ENCODE data around the gene SLC39A11.
"Not testable (repeated sequence)": the region's sequence is repeated elsewhere in the genome, so short reads cannot be mapped to it uniquely, and the experiment has no call there.

SLC39A11 gene

DNA sequence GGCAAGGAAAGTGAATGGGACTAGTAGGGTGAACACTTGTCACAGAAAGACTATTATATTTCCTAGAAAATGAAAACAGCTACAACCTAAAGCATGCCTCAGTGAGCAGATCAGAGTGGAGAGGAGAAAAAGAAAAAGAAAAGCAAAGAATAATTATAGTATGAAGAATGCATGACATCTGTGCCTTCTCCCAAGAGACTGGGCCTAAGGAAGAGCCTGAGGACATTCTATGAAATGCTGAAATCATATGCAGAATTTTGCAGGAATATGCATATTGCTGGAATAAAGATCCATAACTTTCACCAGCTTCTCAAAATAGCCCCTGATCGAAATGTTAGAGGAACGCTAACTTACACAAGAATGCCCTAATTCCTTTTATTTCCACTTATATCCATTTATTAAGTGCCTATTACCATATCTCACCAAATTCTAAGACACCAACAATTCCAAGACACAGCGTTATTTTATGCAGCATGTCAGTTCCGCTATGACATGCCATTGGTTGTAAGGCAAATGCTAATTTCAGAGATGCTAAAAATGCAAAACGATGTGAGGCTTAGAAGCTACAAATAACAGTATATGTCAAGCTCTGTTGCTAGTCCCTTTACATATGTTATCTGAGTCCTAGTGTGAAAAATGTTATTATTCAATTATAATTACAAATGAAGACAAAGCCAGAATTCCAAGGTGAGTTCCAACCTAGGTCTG, 171.0 kb downstream of the SLC39A11 start:
- Histone ChIP-seq H3K4me1 (ENCODE audit: control insufficient read depth, insufficient read depth, low read length) (no peaks in the 10 kb centered on the region), H3K36me3 (ENCODE audit: control insufficient read depth, insufficient read depth, low read length) (no peaks in the 10 kb centered on the region), H3K27me3 (ENCODE audit: control insufficient read depth, insufficient read depth, low read length) (no peaks in the 10 kb centered on the region), H3K4me3 (ENCODE audit: low read length) (no peak overlapping the region), H3K9ac (ENCODE audit: low read length) (no peak overlapping the region), H3K27ac (ENCODE audit: low read depth, low read length) (no peak overlapping the region)

DNA sequence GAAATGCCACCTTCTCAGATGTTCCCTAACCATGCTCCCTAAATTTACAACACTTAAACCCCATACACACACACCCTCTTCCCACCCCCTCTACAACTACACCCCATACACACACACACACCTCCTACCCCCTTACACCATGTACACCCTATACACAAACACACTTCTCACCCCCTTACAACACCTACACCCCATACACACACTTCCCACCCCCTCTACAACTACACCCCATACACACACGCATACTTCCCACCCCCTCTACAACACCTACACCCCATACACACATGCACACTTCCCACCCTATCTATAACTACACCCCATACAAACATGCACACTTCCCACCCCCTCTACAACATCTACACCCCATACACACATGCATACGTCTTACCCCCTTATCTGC, 172.0 kb downstream of the SLC39A11 start:
- H3K9ac ChIP-seq (ENCODE audit: low read length), result no peak overlapping the region
- H3K36me3 ChIP-seq (ENCODE audit: control insufficient read depth, insufficient read depth, low read length), result no peaks in the 10 kb centered on the region

DNA sequence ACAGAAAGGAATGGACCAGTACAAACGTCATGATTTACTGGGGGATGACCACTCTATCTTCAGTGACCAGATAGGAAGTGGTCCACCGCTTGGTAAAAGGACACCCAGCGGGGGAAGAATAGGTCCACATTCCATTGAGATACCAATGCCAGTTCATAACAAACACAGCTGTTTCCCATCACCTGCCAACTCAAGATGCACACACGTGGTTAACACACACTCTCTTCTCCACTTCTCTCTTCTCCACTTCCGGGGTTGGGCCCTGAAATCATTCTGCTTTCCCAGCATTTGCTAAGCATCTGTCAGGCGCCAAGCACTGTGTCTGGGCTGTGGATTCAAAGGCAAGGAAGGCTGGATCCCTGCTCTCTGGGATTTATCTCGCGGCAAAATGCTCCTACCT, 175.5 kb downstream of the SLC39A11 start:
- H3K27me3 ChIP-seq (ENCODE audit: control insufficient read depth, insufficient read depth, low read length), result no peaks in the 10 kb centered on the region
- H3K27ac ChIP-seq (ENCODE audit: low read depth, low read length), result no peak overlapping the region
- no peak overlapping the region for H3K9ac ChIP-seq (ENCODE audit: low read length)
- H3K4me3 ChIP-seq (ENCODE audit: low read length), result no peak overlapping the region
- H3K36me3 ChIP-seq (ENCODE audit: control insufficient read depth, insufficient read depth, low read length), result no peaks in the 10 kb centered on the region
- H3K4me1 ChIP-seq (ENCODE audit: control insufficient read depth, insufficient read depth, low read length), result no peaks in the 10 kb centered on the region

More for the DNA sequence above, 172.0 kb downstream of the SLC39A11 start:
- Histone ChIP-seq H3K4me1 (ENCODE audit: control insufficient read depth, insufficient read depth, low read length) (no peaks in the 10 kb centered on the region), H3K27ac (ENCODE audit: low read depth, low read length) (no peak overlapping the region), H3K27me3 (ENCODE audit: control insufficient read depth, insufficient read depth, low read length) (no peaks in the 10 kb centered on the region), H3K4me3 (ENCODE audit: low read length) (no peak overlapping the region)

DNA sequence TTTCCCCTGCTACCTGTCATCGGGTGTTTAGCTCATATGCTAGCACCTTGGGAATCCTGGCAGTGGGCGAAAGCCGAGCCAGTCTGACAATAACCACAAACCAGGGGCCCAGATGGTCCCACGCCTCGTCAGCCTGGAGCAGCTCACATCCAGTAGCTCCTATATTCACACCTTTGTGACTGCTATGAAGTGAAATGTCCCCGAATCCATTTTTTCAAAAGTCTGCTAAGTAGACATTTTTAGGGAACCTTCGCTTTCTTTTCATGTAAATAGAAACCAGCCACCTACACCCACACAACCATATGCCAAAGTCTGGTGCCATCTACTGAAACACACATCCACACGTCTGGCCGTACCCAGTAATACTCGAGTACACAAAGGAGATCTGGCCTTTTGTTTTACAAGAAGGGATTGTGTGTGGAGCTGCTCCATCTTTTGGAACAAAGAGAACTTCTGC, 176.8 kb downstream of the SLC39A11 start:
- no peak overlapping the region for H3K4me3 ChIP-seq (ENCODE audit: low read length)
- no peaks in the 10 kb centered on the region for H3K27me3 ChIP-seq (ENCODE audit: control insufficient read depth, insufficient read depth, low read length)

DNA sequence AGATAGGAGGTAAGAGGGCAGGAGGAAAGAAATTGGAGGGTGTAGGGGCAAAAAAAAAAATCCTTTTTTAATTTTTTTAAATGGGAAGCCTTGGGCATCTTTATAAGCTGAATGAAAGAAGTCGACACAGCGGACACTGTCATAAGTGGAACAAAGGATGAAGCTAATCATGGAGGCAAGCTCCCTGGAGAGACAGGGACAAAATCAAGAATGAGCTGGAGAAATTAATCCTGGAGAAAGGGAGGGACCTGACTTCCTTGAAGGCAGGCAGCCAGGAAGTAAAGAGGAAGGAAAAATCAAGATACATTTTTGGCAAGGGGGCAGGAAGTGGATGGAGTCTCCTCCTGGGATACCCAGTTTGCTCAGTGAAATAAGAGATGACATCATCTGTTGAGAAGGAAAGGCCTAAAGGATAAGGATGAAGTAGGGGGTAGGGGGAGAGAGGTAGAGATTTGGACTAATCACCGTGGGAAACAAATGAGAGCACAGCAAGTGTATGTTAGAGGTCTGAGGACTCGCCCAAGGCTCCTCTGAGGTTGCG, 179.3 kb downstream of the SLC39A11 start:
- Histone ChIP-seq H3K4me3 (ENCODE audit: low read length) (no peak overlapping the region), H3K27ac (ENCODE audit: low read depth, low read length) (no peak overlapping the region), H3K36me3 (ENCODE audit: control insufficient read depth, insufficient read depth, low read length) (no peaks in the 10 kb centered on the region), H3K4me1 (ENCODE audit: control insufficient read depth, insufficient read depth, low read length) (no peaks in the 10 kb centered on the region), H3K27me3 (ENCODE audit: control insufficient read depth, insufficient read depth, low read length) (no peaks in the 10 kb centered on the region), H3K9ac (ENCODE audit: low read length) (no peak overlapping the region)

More for the DNA sequence above, 176.8 kb downstream of the SLC39A11 start:
- Histone ChIP-seq H3K36me3 (ENCODE audit: control insufficient read depth, insufficient read depth, low read length) (no peaks in the 10 kb centered on the region), H3K9ac (ENCODE audit: low read length) (no peak overlapping the region), H3K27ac (ENCODE audit: low read depth, low read length) (no peak overlapping the region), H3K4me1 (ENCODE audit: control insufficient read depth, insufficient read depth, low read length) (no peaks in the 10 kb centered on the region)

DNA sequence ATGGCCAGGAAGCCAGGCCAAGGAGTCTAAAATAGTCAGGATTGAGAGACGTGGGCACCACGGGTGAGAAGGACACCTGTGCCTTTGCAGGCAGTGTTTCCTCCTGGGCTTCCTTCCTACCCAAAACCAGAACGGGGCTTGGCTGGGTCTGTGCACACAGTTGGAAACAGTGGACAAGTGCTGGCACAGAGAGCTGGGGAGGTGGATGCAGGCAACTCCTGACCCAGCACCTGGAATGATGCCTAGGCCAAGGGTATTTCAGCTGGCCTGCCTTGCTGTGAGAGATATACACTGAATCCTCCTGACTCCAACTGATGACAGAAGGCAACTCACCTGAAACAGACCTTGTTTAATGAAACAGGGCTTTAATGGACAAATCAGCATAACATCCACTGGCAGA, 186.2 kb downstream of the SLC39A11 start:
- no peaks in the 10 kb centered on the region for H3K36me3 ChIP-seq (ENCODE audit: control insufficient read depth, insufficient read depth, low read length)
- H3K27ac ChIP-seq (ENCODE audit: low read depth, low read length), result no peak overlapping the region
- H3K9ac ChIP-seq (ENCODE audit: low read length), result no peak overlapping the region
- H3K27me3 ChIP-seq (ENCODE audit: control insufficient read depth, insufficient read depth, low read length), result no peaks in the 10 kb centered on the region
- H3K4me3 ChIP-seq (ENCODE audit: low read length), result no peak overlapping the region
- H3K4me1 ChIP-seq (ENCODE audit: control insufficient read depth, insufficient read depth, low read length), result no peaks in the 10 kb centered on the region

DNA sequence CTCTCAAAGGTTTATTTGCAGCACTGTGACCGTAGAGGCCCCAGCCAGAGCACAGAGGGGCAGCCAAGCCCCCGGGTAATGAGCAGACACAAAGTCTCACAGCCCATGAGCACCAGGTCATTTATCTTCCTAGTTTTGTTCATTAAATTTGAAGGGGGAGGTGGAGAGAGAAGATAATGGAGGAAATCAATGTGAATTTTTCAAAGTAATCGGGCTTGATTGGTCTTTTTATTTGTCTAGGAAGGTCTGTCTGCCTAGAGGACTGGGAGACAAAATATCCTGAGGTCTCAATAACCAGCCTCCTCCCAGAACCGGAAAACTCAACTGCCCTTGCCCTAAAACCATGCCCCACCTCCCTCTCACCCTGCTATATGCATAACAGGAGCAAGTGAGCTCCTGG, 189.0 kb downstream of the SLC39A11 start:
- H3K36me3 ChIP-seq (ENCODE audit: control insufficient read depth, insufficient read depth, low read length), result no peaks in the 10 kb centered on the region
- H3K4me3 ChIP-seq (ENCODE audit: low read length), result no peak overlapping the region
- H3K27me3 ChIP-seq (ENCODE audit: control insufficient read depth, insufficient read depth, low read length), result no peaks in the 10 kb centered on the region
- no peak overlapping the region for H3K9ac ChIP-seq (ENCODE audit: low read length)
- no peaks in the 10 kb centered on the region for H3K4me1 ChIP-seq (ENCODE audit: control insufficient read depth, insufficient read depth, low read length)
- no peak overlapping the region for H3K27ac ChIP-seq (ENCODE audit: low read depth, low read length)

DNA sequence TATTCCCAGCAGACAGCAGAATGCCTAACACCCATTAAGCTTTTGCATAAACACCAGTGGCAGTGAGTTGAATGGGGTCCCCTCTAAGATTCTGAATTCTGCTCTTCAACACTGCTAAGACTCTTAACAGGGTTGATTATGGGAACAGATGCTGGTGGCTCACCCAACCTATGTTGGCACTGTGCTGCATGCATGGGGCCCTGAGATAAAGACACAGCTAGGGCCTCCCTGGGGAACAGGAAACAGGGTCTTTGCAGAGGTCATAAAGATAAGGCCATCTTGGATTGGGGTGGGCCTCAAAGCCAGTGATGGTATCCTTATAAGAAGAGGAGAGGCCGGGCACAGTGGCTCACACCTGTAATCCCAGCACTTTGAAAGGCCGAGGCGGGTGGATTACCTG, 190.8 kb downstream of the SLC39A11 start:
- Histone ChIP-seq H3K27me3 (ENCODE audit: control insufficient read depth, insufficient read depth, low read length) (no peaks in the 10 kb centered on the region), H3K4me3 (ENCODE audit: low read length) (no peak overlapping the region), H3K27ac (ENCODE audit: low read depth, low read length) (no peak overlapping the region), H3K36me3 (ENCODE audit: control insufficient read depth, insufficient read depth, low read length) (no peaks in the 10 kb centered on the region), H3K4me1 (ENCODE audit: control insufficient read depth, insufficient read depth, low read length) (no peaks in the 10 kb centered on the region), H3K9ac (ENCODE audit: low read length) (no peak overlapping the region)

DNA sequence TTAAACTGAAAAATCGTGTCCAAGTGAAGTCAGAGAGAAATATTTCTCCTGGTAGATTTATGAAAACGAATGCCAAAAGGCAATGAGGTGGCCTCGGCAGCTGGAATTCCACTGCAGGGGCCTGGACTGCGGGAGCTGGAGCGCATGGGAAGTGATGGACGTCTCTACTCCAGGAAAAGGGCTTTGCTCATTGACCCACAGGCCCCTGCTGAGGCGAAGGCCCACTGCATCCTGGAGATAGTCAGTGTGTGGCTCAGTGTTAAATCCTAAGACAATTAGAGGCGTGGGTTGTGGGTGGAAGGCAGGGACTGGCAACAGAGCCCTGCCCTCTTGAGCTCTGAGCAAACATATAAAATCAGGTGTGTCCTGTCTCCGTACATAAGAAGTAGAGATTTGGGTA, 191.4 kb downstream of the SLC39A11 start:
- H3K9ac ChIP-seq (ENCODE audit: low read length), result no peak overlapping the region
- no peak overlapping the region for H3K4me3 ChIP-seq (ENCODE audit: low read length)
- H3K27ac ChIP-seq (ENCODE audit: low read depth, low read length), result no peak overlapping the region
- H3K27me3 ChIP-seq (ENCODE audit: control insufficient read depth, insufficient read depth, low read length), result no peaks in the 10 kb centered on the region
- no peaks in the 10 kb centered on the region for H3K4me1 ChIP-seq (ENCODE audit: control insufficient read depth, insufficient read depth, low read length)
- H3K36me3 ChIP-seq (ENCODE audit: control insufficient read depth, insufficient read depth, low read length), result no peaks in the 10 kb centered on the region

DNA sequence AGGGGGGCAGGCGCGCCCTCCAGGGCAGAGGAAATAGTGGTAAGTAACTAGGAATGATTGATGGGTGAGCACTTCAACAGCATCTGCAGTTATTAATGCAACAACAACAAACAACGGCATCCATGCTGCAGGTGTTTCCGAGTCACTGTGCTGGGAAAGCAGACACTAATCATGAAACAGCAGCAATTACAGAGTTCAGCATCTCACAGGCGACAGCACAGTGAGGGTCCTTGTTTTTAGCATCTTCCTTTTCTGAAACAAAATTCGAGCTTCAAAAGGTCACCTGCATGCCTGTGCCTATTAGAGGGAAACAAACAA, 191.9 kb downstream of the SLC39A11 start:
- Histone ChIP-seq H3K27ac (ENCODE audit: low read depth, low read length) (no peak overlapping the region), H3K9ac (ENCODE audit: low read length) (no peak overlapping the region), H3K27me3 (ENCODE audit: control insufficient read depth, insufficient read depth, low read length) (no peaks in the 10 kb centered on the region), H3K36me3 (ENCODE audit: control insufficient read depth, insufficient read depth, low read length) (no peaks in the 10 kb centered on the region), H3K4me1 (ENCODE audit: control insufficient read depth, insufficient read depth, low read length) (no peaks in the 10 kb centered on the region), H3K4me3 (ENCODE audit: low read length) (no peak overlapping the region)

DNA sequence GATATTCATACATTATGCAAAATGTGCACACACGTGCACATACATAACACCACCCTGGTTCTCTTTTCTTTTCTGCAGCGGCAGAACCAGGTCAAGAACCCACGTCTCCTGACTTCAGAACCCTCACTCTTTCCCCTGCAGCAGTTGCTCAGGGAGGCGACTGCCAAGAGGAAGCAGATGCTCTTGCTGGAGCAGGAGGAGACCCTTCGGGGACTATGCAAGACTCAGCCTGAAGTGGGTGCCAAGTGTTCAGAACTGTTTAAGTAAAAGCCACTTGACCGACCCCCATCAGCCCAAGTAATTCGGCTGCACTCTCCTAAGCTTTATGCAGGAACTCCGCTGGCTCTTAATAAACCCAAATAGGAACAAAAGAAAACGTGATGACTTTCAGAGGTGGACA, 193.8 kb downstream of the SLC39A11 start:
- Histone ChIP-seq H3K9ac (ENCODE audit: low read length) (no peak overlapping the region), H3K4me3 (ENCODE audit: low read length) (no peak overlapping the region), H3K27ac (ENCODE audit: low read depth, low read length) (no peak overlapping the region), H3K27me3 (ENCODE audit: control insufficient read depth, insufficient read depth, low read length) (no peaks in the 10 kb centered on the region), H3K36me3 (ENCODE audit: control insufficient read depth, insufficient read depth, low read length) (no peaks in the 10 kb centered on the region), H3K4me1 (ENCODE audit: control insufficient read depth, insufficient read depth, low read length) (no peaks in the 10 kb centered on the region)

DNA sequence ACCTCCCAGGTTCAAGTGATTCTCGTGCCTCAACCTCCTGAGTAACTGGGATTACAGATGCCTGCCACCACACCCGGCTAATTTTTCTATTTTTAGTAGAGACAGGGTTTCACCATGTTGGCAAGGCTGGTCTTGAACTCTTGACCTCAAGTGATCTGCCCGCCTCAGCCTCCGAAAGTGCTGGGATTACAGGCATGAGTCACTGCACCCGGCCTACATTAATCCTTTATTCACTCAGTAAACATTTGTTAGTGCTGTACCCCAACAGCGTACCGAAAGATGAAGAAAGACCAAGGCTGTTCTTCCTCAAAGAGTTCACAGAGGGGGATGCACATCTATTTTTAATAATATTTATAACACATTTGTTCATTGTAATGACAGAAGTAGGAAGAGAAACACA, 196.2 kb downstream of the SLC39A11 start:
- H3K36me3 ChIP-seq (ENCODE audit: control insufficient read depth, insufficient read depth, low read length); H3K27me3 ChIP-seq (ENCODE audit: control insufficient read depth, insufficient read depth, low read length); H3K9ac ChIP-seq (ENCODE audit: low read length); H3K4me3 ChIP-seq (ENCODE audit: low read length); H3K4me1 ChIP-seq (ENCODE audit: control insufficient read depth, insufficient read depth, low read length); H3K27ac ChIP-seq (ENCODE audit: low read depth, low read length): not testable (repeated sequence)

DNA sequence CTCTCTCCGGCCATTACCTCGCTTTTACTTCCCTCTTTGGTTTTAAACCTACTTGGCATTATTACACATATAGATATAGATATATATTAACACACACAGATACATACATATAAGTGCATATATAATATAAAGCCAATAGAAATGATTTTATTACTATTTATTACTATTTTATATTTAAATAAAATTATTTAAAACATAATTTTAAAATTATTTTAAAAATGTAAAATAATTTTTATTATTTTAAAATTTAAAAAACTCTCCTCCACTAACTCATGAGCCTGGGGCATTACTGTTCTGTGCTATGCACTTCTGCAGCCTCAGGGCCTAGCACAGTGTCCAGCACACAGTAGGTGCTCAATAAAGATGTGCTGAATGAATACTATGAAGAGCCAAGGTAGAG, 200.9 kb downstream of the SLC39A11 start:
- no peaks in the 10 kb centered on the region for H3K4me1 ChIP-seq (ENCODE audit: control insufficient read depth, insufficient read depth, low read length)
- H3K9ac ChIP-seq (ENCODE audit: low read length), result no peak overlapping the region
- no peak overlapping the region for H3K4me3 ChIP-seq (ENCODE audit: low read length)
- no peaks in the 10 kb centered on the region for H3K36me3 ChIP-seq (ENCODE audit: control insufficient read depth, insufficient read depth, low read length)
- no peak overlapping the region for H3K27ac ChIP-seq (ENCODE audit: low read depth, low read length)
- H3K27me3 ChIP-seq (ENCODE audit: control insufficient read depth, insufficient read depth, low read length), result no peaks in the 10 kb centered on the region

Measured in rectal smooth muscle tissue (tissue), 1 donor.